ENCODE data around the gene PDE4D.

GRCh38 chr5:59758566-59758965 is 135.0 kb downstream of the PDE4D start:
- TF ChIP-seq CTCF (IDR thresholded peaks at IDR 0.05; ENCODE audit: insufficient read depth, low read depth, low read length) (no peak), EZH2 (IDR thresholded peaks at IDR 0.05; ENCODE audit: insufficient read depth, low read length) (no peak)

All from astrocyte (in vitro differentiated cells and primary cell).